Right ventricle myocardium inferior (tissue), 1 donor: ENCODE results near the gene IMPDH2. TPM values are rescaled to one million over a fixed set of nuclear protein-coding genes. Genes with fewer than 3 reads are reported as not detected.
A peak's percentile ranks its signal among the peaks of the same experiment; 100 is the strongest.
"Not testable (repeated sequence)": the region's sequence is repeated elsewhere in the genome, so short reads cannot be mapped to it uniquely, and the experiment has no call there.

Experiments
- ATAC-seq: fragments of 200-7000 bp; cut with Tn5 transposase; one replicate; pipeline ENCODE4 v1.9.1; 2020; ENCODE audit warnings: mild to moderate bottlenecking, moderate library complexity
- DNase-seq: peaks from one replicate; pipeline ENCODE4 v3.0.0; 2021; ENCODE audit errors: missing footprints
- intact Hi-C: fragments of 100-400 bp; cut with DNase I; formaldehyde crosslinking; loops from one replicate; pipeline ENCODE4 v1.11.0; 2022
- total RNA-seq: library from RNA; stranded (reverse); fragmentation: NEBNext Ultra II Directional; extraction: Animal tissue kit (Norgen Biotek cat#: 25700); gene quantifications from one replicate; pipeline ENCODE4 v1.2.1, GENCODE V29; 2021
- donor health status: DM: no; HTN: yes; CAD: no; lungs with severe emphysema.

The IMPDH2 gene
- total RNA-seq, 1 donor from 2014 or later: 64.3 TPM

GRCh38 chr3:49009396-49009795 lies 19.8 kb downstream of the IMPDH2 start:
- ATAC-seq: no peak
- intact Hi-C loops: no loop called here
- DNase-seq: no peak

DNA sequence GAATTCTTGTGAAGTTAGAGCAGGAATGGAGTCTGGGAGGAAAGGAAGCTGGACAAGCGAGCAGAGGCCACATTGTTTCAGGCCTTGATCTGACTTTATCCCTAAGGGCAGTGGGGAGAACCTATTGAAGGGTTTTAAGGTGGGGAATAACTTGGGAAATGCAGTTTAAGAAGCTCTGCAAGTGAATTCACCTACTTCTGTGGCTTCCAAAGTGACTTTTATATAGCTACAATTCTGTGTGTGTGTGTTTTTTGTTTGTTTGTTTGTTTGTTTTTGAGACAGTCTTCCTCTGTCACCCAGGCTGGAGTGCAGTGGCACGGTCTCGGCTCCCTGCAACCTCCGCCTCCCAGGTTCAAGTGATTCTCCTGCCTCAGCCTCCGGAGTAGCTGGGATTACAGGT lies 20.6 kb downstream of the IMPDH2 start:
- ATAC-seq, DNase-seq, intact Hi-C loops: not testable (repeated sequence)

GRCh38 chr3:49007771-49008528 lies 21.2 kb downstream of the IMPDH2 start:
- peak; percentile 94 for DNase-seq

DNA sequence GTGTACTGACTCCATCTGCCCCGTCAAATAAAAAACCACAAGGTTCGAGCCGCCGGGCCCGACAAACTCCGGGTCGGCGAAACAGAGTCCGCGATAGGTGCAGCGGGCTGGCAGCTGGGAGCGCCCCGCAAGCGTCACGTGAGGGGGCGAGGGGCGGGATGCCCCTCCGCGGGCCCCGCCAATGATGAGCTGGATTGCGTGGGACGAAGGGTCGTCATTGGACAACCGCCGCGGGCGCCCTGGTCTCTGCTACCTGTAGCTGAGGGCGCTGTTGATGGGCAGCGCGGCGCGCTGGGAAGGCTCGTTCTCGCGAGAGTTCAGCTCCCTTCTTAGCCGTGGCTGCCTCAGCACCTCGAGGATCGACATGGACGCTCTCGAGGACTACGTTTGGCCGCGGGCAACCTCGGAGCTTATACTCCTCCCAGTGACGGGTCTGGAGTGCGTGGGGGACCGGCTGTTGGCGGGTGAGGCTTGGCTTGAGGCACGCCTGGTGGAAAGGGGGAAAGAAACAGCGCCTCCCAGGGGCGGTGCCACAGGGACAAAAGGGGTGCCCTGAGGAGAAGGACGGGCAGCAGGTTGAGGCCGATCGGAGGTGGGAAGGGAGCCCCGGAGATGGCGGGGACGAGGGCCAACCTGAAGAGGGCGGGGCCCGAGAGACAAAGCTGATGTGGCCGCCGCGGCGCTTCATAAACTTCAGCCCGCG lies 22.0 kb downstream of the IMPDH2 start, which contains the start of gene WDR6:
TSS of gene WDR6 (plus strand) at position 324 of the 703 bp plus-strand sequence. CDS start at position 365, 41 bp downstream.
- ATAC-seq: peak; percentile 90
- intact Hi-C loops: no loop called here

More at GRCh38 chr3:49007771-49008528, 21.2 kb downstream of the IMPDH2 start:
- intact Hi-C loops: no loop called here
- ATAC-seq: peak; percentile 85

DNA sequence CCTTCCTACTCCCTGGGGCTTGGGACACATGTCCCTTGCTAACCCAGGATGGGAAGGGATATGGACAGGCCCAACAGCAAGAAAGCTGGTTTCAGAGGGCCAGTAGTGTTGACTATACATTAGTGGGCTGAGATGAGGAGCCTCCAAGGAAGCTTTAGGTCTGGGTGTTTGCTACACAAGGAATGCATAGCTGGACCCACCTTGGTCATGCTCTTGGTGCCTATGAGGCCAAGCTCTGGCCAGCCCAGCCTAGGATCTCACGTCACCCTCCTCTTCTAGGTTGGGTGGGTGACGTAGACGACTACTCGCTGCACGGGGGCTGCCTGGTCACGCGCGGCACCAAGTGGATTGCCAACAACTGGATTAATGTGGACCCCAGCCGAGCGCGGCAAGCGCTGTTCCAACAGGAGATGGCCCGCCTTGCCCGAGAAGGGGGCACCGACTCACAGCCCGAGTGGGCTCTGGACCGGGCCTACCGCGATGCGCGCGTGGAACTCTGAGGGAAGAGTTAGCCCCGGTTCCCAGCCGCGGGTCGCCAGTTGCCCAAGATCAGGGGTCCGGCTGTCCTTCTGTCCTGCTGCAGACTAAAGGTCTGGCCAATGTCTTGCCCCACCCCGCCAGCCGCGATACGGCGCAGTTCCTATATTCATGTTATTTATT lies 22.7 kb downstream of the IMPDH2 start:
- intact Hi-C loops: no loop called here
- DNase-seq (no peak), ATAC-seq (no peak)

More for the DNA sequence above, 22.0 kb downstream of the IMPDH2 start, which contains the start of gene WDR6:
- DNase-seq: peak; percentile 98

DNA sequence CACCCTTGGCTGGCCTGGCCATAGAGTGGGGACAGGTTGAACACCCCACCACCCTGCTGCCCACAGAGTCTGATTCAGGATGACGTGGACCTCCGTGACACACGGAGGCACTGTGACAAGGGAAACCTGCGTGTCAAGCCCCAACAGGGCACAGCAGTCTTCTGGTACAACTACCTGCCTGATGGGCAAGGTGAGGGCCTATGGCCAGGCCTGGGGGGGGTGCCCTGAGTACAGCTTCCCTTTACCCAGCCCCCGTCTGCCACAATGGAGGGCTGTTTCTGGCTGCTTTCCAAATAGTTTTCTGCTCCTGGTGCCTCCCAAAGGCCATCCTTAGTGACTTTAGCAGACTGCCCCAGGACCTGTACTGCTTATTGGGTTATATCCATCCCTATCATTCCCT lies 23.2 kb downstream of the IMPDH2 start:
- intact Hi-C loops: no loop called here
- DNase-seq: no peak

GRCh38 chr3:49005303-49005680 lies 23.9 kb downstream of the IMPDH2 start:
- DNase-seq (no peak), ATAC-seq (no peak)
- intact Hi-C loops: no loop called here

More for the DNA sequence above, 23.2 kb downstream of the IMPDH2 start:
- ATAC-seq: no peak

GRCh38 chr3:49004352-49005302 lies 24.6 kb downstream of the IMPDH2 start:
- peak; percentile 69 for DNase-seq
- no peak for ATAC-seq
- intact Hi-C loops: no loop called here

DNA sequence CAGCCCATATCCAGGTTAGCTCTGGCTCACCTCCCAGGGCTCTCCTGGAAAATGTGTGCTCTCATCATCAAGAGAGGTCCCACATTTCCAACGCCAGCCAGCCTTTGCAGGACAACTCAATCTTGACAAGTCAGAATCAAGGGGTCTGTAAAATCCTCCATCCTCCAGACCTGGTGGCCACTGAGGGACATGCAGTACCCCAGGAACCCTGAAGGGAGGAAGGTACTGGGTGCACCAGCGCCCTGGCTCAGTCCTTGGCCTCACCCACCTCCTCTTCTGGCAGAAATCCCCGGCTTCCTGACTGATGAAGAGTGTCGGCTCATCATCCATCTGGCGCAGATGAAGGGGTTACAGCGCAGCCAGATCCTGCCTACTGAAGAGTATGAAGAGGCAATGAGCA lies 28.0 kb downstream of the IMPDH2 start:
- intact Hi-C loops: no loop called here
- ATAC-seq (no peak), DNase-seq (peak; percentile 17)

- no peak for DNase-seq
- intact Hi-C loops: no loop called here
- ATAC-seq: no peak
Observed at GRCh38 chr3:48999085-48999858, 29.9 kb downstream of the IMPDH2 start.

- DNase-seq: peak; percentile 63
- intact Hi-C loops: no loop called here
Observed at GRCh38 chr3:48997714-48998637, 31.2 kb downstream of the IMPDH2 start.

GRCh38 chr3:48997102-48997635 lies 32.0 kb downstream of the IMPDH2 start:
- intact Hi-C loops: no loop called here
- ATAC-seq (no peak), DNase-seq (no peak)

More at GRCh38 chr3:48997714-48998637, 31.2 kb downstream of the IMPDH2 start:
- ATAC-seq: no peak

- DNase-seq (no peak), ATAC-seq (no peak)
- intact Hi-C loops: no loop called here
Observed at GRCh38 chr3:48996640-48997039, 32.6 kb downstream of the IMPDH2 start.

- no peak for ATAC-seq
- DNase-seq: no peak
- intact Hi-C loops: no loop called here
Observed at GRCh38 chr3:48993834-48994233, 35.4 kb downstream of the IMPDH2 start.

DNA sequence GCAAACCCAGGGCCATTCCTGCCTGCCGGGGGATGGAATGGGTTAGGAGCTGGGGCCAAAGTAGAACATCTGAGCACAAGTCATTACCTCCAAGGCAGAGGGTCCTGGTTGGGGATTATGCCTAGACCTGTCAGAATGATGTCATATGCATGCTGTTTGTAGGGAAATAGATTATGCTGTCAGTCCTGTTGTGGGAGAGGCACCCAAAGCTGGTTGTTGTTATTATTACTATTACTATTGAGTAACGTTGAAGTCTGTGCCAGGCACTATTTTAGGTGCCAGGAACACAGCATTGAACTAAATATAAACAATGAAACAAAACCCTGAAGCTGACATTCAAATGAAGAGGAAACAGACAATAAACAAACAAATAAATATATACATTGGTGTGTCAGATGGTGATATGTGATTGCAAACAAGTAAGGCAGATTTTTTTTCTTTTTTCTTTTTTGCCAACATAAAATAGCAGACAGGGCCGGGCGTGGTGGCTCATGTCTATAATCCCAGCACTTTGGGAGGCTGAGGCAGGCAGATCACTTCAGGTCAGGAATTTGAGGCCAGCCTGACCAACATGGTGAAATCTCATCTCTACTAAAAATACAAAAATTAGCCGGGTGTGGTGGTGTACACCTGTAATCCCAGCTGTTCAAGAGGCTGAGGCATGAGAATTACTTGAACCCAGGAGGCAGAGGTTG lies 37.2 kb downstream of the IMPDH2 start:
- intact Hi-C loops: no loop called here
- no peak for ATAC-seq
- no peak for DNase-seq
